Gastroesophageal sphincter (tissue), 3 donors: ENCODE data around the gene PDE4B.

Source experiments
- POLR2AphosphoS5 ChIP-seq: sonication (generic); formaldehyde crosslinking; IDR thresholded peaks from one replicate; pipeline ENCODE4 v1.6.1; 2017; ENCODE audit warnings: antibody characterized with exemption
- TF ChIP-seq, protein P1 (sequence below), 4 experiments: fragments of 200-600 bp in 2 of 4; fragments of 450-650 bp in 2 of 4; sonication (generic) in 1 of 4; IDR thresholded peaks; one replicate each; pipeline ENCODE4 v1.5.1; 2017 to 2019; ENCODE audit warnings: antibody characterized with exemption in 4 of 4, mild to moderate bottlenecking in 2 of 4, moderate library complexity in 2 of 4

DNA sequence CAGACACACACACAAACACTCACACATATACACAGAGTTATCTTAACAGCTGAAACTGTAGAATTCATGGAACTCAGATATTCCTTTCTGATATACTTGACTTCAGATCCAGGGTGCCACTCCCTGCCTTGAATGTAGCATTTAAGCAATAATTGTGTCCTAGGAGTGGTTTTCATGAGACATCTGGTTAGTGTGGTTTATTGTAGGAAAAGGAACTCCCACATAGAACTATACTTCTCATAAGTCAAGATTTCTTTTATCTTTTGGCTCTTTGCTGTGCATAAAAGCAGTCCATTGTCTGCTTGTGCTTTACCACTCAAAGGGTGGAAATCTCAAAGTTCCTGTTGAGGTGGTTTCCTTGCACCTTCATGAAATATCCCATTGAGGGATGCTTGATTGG, 468.7 kb downstream of the PDE4B start:
- TF ChIP-seq, protein P1, sequence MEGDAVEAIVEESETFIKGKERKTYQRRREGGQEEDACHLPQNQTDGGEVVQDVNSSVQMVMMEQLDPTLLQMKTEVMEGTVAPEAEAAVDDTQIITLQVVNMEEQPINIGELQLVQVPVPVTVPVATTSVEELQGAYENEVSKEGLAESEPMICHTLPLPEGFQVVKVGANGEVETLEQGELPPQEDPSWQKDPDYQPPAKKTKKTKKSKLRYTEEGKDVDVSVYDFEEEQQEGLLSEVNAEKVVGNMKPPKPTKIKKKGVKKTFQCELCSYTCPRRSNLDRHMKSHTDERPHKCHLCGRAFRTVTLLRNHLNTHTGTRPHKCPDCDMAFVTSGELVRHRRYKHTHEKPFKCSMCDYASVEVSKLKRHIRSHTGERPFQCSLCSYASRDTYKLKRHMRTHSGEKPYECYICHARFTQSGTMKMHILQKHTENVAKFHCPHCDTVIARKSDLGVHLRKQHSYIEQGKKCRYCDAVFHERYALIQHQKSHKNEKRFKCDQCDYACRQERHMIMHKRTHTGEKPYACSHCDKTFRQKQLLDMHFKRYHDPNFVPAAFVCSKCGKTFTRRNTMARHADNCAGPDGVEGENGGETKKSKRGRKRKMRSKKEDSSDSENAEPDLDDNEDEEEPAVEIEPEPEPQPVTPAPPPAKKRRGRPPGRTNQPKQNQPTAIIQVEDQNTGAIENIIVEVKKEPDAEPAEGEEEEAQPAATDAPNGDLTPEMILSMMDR (IDR thresholded peaks at IDR 0.05) = no peak
- TF ChIP-seq POLR2AphosphoS5 = no peak
